Measurements from ENCODE around the gene RPL27. TPM values are rescaled to one million over a fixed set of nuclear protein-coding genes. Genes with fewer than 3 reads are reported as not detected.

The RPL27 gene
- total RNA-seq, 1 donor from 2014 or later: 1,045 TPM

DNA sequence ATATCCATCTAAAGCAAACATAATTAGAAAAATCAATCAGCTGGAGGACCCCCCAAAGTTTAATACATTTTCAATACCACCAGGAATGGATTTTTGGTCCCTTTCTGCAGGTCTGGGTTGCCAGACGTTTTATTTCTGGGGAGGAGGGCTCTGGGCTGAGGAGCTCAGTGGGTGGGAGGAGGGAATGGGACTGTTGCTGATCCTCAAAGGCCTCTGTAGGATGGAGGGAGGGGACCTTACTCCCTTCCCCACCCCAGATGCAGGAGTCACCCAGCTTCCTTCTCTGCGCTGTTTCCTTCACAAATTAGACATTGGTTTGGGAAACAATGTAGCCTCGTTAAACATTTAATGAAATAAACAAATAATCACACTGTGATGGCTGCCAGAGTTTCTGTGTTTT, 33.4 kb downstream of the RPL27 start:
- no peak for DNase-seq (ENCODE audit: low read depth, low spot score)
- no peak for TF ChIP-seq CTCF (conservative IDR thresholded peaks at IDR 0.05)
- Mint-ChIP-seq H3K4me1 (peaks cover 64% of the 10 kb centered on the region), H3K9me3 (no peaks in the 10 kb centered on the region), H3K36me3 (ENCODE audit: low read depth) (no peaks in the 10 kb centered on the region), H3K27me3 (ENCODE audit: low read depth) (no peaks in the 10 kb centered on the region), H3K4me3 (no peak overlapping the region), H3K27ac (ENCODE audit: unreplicated experiment) (no peak overlapping the region)

GRCh38 chr17:43033948-43034881, 36.0 kb downstream of the RPL27 start:
- Mint-ChIP-seq H3K4me1 (peaks cover 58% of the 10 kb centered on the region), H3K36me3 (ENCODE audit: low read depth) (no peaks in the 10 kb centered on the region), H3K27me3 (ENCODE audit: low read depth) (no peaks in the 10 kb centered on the region), H3K27ac (ENCODE audit: unreplicated experiment) (peak overlapping the region; percentile 83), H3K4me3 (peak overlapping the region; percentile 84), H3K9me3 (no peaks in the 10 kb centered on the region)
- no peak for DNase-seq (ENCODE audit: low read depth, low spot score)
- TF ChIP-seq CTCF (conservative IDR thresholded peaks at IDR 0.05): no peak

DNA sequence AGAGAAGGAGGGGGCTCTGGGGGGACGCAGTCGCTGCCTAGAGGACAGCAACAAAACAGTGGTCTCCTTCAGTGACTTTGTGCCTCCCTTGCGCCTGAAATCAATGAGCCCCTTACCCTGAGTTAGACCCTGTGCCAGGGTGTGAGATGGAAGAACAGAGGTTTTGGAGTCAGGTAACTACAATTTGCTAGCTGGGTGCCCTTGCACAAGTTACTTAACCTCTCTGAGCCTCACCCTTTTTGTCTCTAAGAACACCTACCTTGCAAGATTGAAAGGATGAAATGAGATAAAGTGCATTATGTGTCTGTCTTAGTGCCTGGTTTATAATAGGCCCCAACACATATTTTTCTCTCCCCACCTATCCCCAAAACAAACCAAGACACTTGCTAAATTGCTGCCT, 36.7 kb downstream of the RPL27 start:
- H3K27ac Mint-ChIP-seq (ENCODE audit: unreplicated experiment): peak overlapping the region; percentile 83
- no peaks in the 10 kb centered on the region for H3K9me3 Mint-ChIP-seq
- TF ChIP-seq CTCF (conservative IDR thresholded peaks at IDR 0.05): no peak
- peak overlapping the region; percentile 84 for H3K4me3 Mint-ChIP-seq
- no peak for DNase-seq (ENCODE audit: low read depth, low spot score)
- H3K36me3 Mint-ChIP-seq (ENCODE audit: low read depth): no peaks in the 10 kb centered on the region
- peaks cover 62% of the 10 kb centered on the region for H3K4me1 Mint-ChIP-seq
- H3K27me3 Mint-ChIP-seq (ENCODE audit: low read depth): no peaks in the 10 kb centered on the region

- Mint-ChIP-seq H3K27ac (ENCODE audit: unreplicated experiment) (no peak overlapping the region), H3K4me3 (no peak overlapping the region), H3K4me1 (peaks cover 57% of the 10 kb centered on the region), H3K9me3 (no peaks in the 10 kb centered on the region), H3K27me3 (ENCODE audit: low read depth) (no peaks in the 10 kb centered on the region), H3K36me3 (ENCODE audit: low read depth) (no peaks in the 10 kb centered on the region)
- DNase-seq (ENCODE audit: low read depth, low spot score): no peak
- no peak for TF ChIP-seq CTCF (conservative IDR thresholded peaks at IDR 0.05)
Measured at GRCh38 chr17:43039646-43040045, 41.4 kb downstream of the RPL27 start.

- H3K27me3 Mint-ChIP-seq (ENCODE audit: low read depth): no peaks in the 10 kb centered on the region
- no peaks in the 10 kb centered on the region for H3K9me3 Mint-ChIP-seq
- TF ChIP-seq CTCF (conservative IDR thresholded peaks at IDR 0.05): no peak
- H3K4me3 Mint-ChIP-seq: no peak overlapping the region
- H3K4me1 Mint-ChIP-seq: peaks cover 47% of the 10 kb centered on the region
- H3K27ac Mint-ChIP-seq (ENCODE audit: unreplicated experiment): peak overlapping the region; percentile 86
- no peak for DNase-seq (ENCODE audit: low read depth, low spot score)
- no peaks in the 10 kb centered on the region for H3K36me3 Mint-ChIP-seq (ENCODE audit: low read depth)
Measured at GRCh38 chr17:43040655-43041054, 42.4 kb downstream of the RPL27 start.
